Mesothelial cell of epicardium (in vitro differentiated cells): ENCODE data around the gene C16orf89. TPM values are rescaled to one million over a fixed set of nuclear protein-coding genes. Genes with fewer than 3 reads are reported as not detected.

ENCODE experiments used
- DNase-seq, 2 experiments: peaks; one replicate each; pipeline ENCODE4 v3.0.0; 2021; ENCODE audit warnings: low spot score in 2 of 2; ENCODE audit not compliant: unreplicated experiment in 2 of 2
- H3K27ac Mint-ChIP-seq: 2 replicates; pipeline ENCODE4 v1.8.0; 2021; ENCODE audit warnings: mixed read lengths
- H3K27me3 Mint-ChIP-seq: 2 replicates; pipeline ENCODE4 v1.8.0; 2021; ENCODE audit warnings: low read depth, mixed read lengths
- H3K36me3 Mint-ChIP-seq: 2 replicates; pipeline ENCODE4 v1.8.0; 2021; ENCODE audit warnings: mixed read lengths
- H3K4me1 Mint-ChIP-seq: 2 replicates; pipeline ENCODE4 v1.8.0; 2021; ENCODE audit warnings: mixed read lengths
- H3K4me3 Mint-ChIP-seq: 2 replicates; pipeline ENCODE4 v1.8.0; 2021; ENCODE audit warnings: mild to moderate bottlenecking, moderate library complexity, mixed read lengths
- H3K9me3 Mint-ChIP-seq: 2 replicates; pipeline ENCODE4 v1.8.0; 2021; ENCODE audit warnings: mixed read lengths
- CTCF ChIP-seq: fragments of 200-600 bp; sonication (generic); IDR thresholded peaks from one replicate; pipeline ENCODE4 v1.5.0; 2021; ENCODE audit warnings: antibody characterized with exemption; ENCODE audit not compliant: unreplicated experiment
- total RNA-seq: library from RNA; stranded (reverse); gene quantifications from 3 replicates; pipeline ENCODE4 v1.2.1, GENCODE V29; 2021

Gene C16orf89
- total RNA-seq, 1 donor from 2014 or later, result 0.87 TPM

GRCh38 chr16:5010576-5011329 lies 55.0 kb downstream of the C16orf89 start:
- no peak overlapping the region for H3K4me3 Mint-ChIP-seq
- peaks cover 39% of the 10 kb centered on the region for H3K27me3 Mint-ChIP-seq
- H3K9me3 Mint-ChIP-seq, result no peaks in the 10 kb centered on the region
- no peak for TF ChIP-seq CTCF
- H3K36me3 Mint-ChIP-seq, result no peaks in the 10 kb centered on the region
- no peak overlapping the region for H3K27ac Mint-ChIP-seq
- DNase-seq, result no peak
- H3K4me1 Mint-ChIP-seq, result no peaks in the 10 kb centered on the region

- Mint-ChIP-seq H3K36me3 (no peaks in the 10 kb centered on the region), H3K4me1 (no peaks in the 10 kb centered on the region), H3K9me3 (no peaks in the 10 kb centered on the region), H3K27ac (no peak overlapping the region), H3K27me3 (peaks cover 32% of the 10 kb centered on the region), H3K4me3 (no peak overlapping the region)
- no peak for TF ChIP-seq CTCF
- no peak for DNase-seq
These were observed 57.4 kb downstream of the C16orf89 start for GRCh38 chr16:5008311-5008731.

GRCh38 chr16:5007256-5007655 lies 58.5 kb downstream of the C16orf89 start:
- peaks cover 28% of the 10 kb centered on the region for H3K27me3 Mint-ChIP-seq
- H3K9me3 Mint-ChIP-seq, result no peaks in the 10 kb centered on the region
- H3K27ac Mint-ChIP-seq, result no peak overlapping the region
- no peak for DNase-seq
- no peak overlapping the region for H3K4me3 Mint-ChIP-seq
- TF ChIP-seq CTCF, result no peak
- no peaks in the 10 kb centered on the region for H3K36me3 Mint-ChIP-seq
- no peaks in the 10 kb centered on the region for H3K4me1 Mint-ChIP-seq

- no peak for DNase-seq
- Mint-ChIP-seq H3K4me3 (no peak overlapping the region), H3K27ac (no peak overlapping the region), H3K4me1 (no peaks in the 10 kb centered on the region), H3K36me3 (no peaks in the 10 kb centered on the region), H3K9me3 (no peaks in the 10 kb centered on the region), H3K27me3 (peaks cover 22% of the 10 kb centered on the region)
- no peak for TF ChIP-seq CTCF
These were observed 59.2 kb downstream of the C16orf89 start for GRCh38 chr16:5006348-5007193.

- H3K9me3 Mint-ChIP-seq, result no peaks in the 10 kb centered on the region
- no peak for TF ChIP-seq CTCF
- no peaks in the 10 kb centered on the region for H3K4me1 Mint-ChIP-seq
- no peak for DNase-seq
- no peak overlapping the region for H3K27ac Mint-ChIP-seq
- no peaks in the 10 kb centered on the region for H3K36me3 Mint-ChIP-seq
- H3K27me3 Mint-ChIP-seq, result peaks cover 20% of the 10 kb centered on the region
- H3K4me3 Mint-ChIP-seq, result no peak overlapping the region
These were observed 59.8 kb downstream of the C16orf89 start for GRCh38 chr16:5005916-5006315.
